Stomach (tissue), 4 donors: ENCODE data around the gene SLA2.

Experiments
- CTCF ChIP-seq, 7 experiments: fragments of 450-650 bp in 4 of 7; fragments of 200-600 bp in 3 of 7; sonication (generic) in 3 of 7; IDR thresholded peaks; one replicate each; pipeline ENCODE4 v1.5.1; 2016 to 2019; ENCODE audit warnings: antibody characterized with exemption in 7 of 7, control low read depth in 2 of 7, mild to moderate bottlenecking in 1 of 7
- POLR2A ChIP-seq, 4 donors: fragments of 450-650 bp; IDR thresholded peaks; one replicate each; pipeline ENCODE4 v1.6.1; 2016; ENCODE audit warnings: antibody characterized with exemption in 4 of 4, control low read depth in 2 of 4, mild to moderate bottlenecking in 1 of 4, moderate library complexity in 1 of 4
- POLR2AphosphoS5 ChIP-seq, 3 donors: sonication (generic); formaldehyde crosslinking; IDR thresholded peaks; one replicate each; pipeline ENCODE4 v1.6.1; 2016; ENCODE audit warnings: antibody characterized with exemption in 3 of 3

GRCh38 chr20:36628076-36628475 is 17.9 kb downstream of the SLA2 start:
- TF ChIP-seq POLR2A (IDR thresholded peaks at IDR 0.05), result no peak
- TF ChIP-seq CTCF (IDR thresholded peaks at IDR 0.05), result no peak
- TF ChIP-seq POLR2AphosphoS5 (IDR thresholded peaks at IDR 0.05), result no peak
